GM23338 (cell line): Measurements from ENCODE around the gene APAF1. TPM values are rescaled to one million over a fixed set of nuclear protein-coding genes. Genes with fewer than 3 reads are reported as not detected.

Source experiments
- ATAC-seq: fragments of 200-7000 bp; cut with Tn5 transposase; 3 replicates; pipeline ENCODE4 v1.9.1; 2020
- DNase-seq: peaks from one replicate; pipeline ENCODE4 v3.0.0-alpha.2; 2015; ENCODE audit warnings: low spot score
- H2AFZ ChIP-seq: fragments of 200-600 bp; sonication (generic); 2 replicates; pipeline ENCODE4 v1.8.0; 2016; ENCODE audit warnings: antibody characterized with exemption, mild to moderate bottlenecking, moderate library complexity
- H3F3A ChIP-seq: fragments of 200-600 bp; sonication (generic); replicated peaks from 2 replicates; pipeline ENCODE4 v1.8.0; 2017; ENCODE audit warnings: antibody characterized with exemption, mixed run types, low read depth
- H3K27ac ChIP-seq: fragments of 200-600 bp; sonication (generic); 2 replicates; pipeline ENCODE4 v1.6.1; 2016; ENCODE audit warnings: low read depth
- H3K27me3 ChIP-seq: fragments of 200-600 bp; sonication (generic); 2 replicates; pipeline ENCODE4 v1.8.0; 2016; ENCODE audit warnings: mild to moderate bottlenecking, mixed run types, moderate library complexity; ENCODE audit not compliant: insufficient read depth
- H3K36me3 ChIP-seq: fragments of 200-600 bp; sonication (generic); 2 replicates; pipeline ENCODE4 v1.8.0; 2016; ENCODE audit warnings: mild to moderate bottlenecking; ENCODE audit not compliant: insufficient read depth
- H3K4me1 ChIP-seq: fragments of 200-600 bp; sonication (generic); 2 replicates; pipeline ENCODE4 v1.8.0; 2016; ENCODE audit warnings: mild to moderate bottlenecking, moderate library complexity; ENCODE audit not compliant: insufficient read depth
- H3K4me2 ChIP-seq: fragments of 200-600 bp; sonication (generic); 2 replicates; pipeline ENCODE4 v1.7.1; 2017; ENCODE audit warnings: mixed run types
- H3K4me3 ChIP-seq: fragments of 200-600 bp; sonication (generic); 2 replicates; pipeline ENCODE4 v1.6.1; 2016; ENCODE audit warnings: mixed run types
- H3K79me2 ChIP-seq: fragments of 200-600 bp; sonication (generic); replicated peaks from 2 replicates; pipeline ENCODE4 v1.8.0; 2017; ENCODE audit warnings: mild to moderate bottlenecking; ENCODE audit not compliant: insufficient read depth
- H3K9me2 ChIP-seq: fragments of 200-600 bp; sonication (generic); 2 replicates; pipeline ENCODE4 v1.8.0; 2017; ENCODE audit not compliant: insufficient read depth
- H4K20me1 ChIP-seq: fragments of 200-600 bp; sonication (generic); replicated peaks from 2 replicates; pipeline ENCODE4 v1.8.0; 2017; ENCODE audit warnings: mild to moderate bottlenecking; ENCODE audit not compliant: insufficient read depth
- H3K27ac Mint-ChIP-seq: 2 replicates; pipeline ENCODE4 v1.8.0; 2020; ENCODE audit warnings: inconsistent platforms, mild to moderate bottlenecking, moderate library complexity, mixed read lengths
- H3K27me3 Mint-ChIP-seq: 3 replicates; pipeline ENCODE4 v1.8.0; 2022; ENCODE audit warnings: low read depth, mild to moderate bottlenecking, moderate library complexity, mixed read lengths, inconsistent platforms; ENCODE audit not compliant: insufficient read depth, poor library complexity
- H3K36me3 Mint-ChIP-seq: 3 replicates; pipeline ENCODE4 v1.8.0; 2021; ENCODE audit warnings: low read depth, mild to moderate bottlenecking, inconsistent platforms, moderate library complexity, mixed read lengths
- H3K4me1 Mint-ChIP-seq: 3 replicates; pipeline ENCODE4 v1.8.0; 2020; ENCODE audit warnings: mild to moderate bottlenecking, inconsistent platforms, mixed read lengths
- H3K4me3 Mint-ChIP-seq: 3 replicates; pipeline ENCODE4 v1.8.0; 2021; ENCODE audit warnings: moderate library complexity, mild to moderate bottlenecking, inconsistent platforms, mixed read lengths
- H3K9me3 Mint-ChIP-seq: 3 replicates; pipeline ENCODE4 v1.8.0; 2020; ENCODE audit warnings: moderate library complexity, mild to moderate bottlenecking, inconsistent platforms, mixed read lengths
- CTCF ChIP-seq, 2 experiments: fragments of 200-600 bp in 1 of 2; sonication (generic) in 1 of 2; conservative IDR thresholded peaks; 2 replicates each; pipeline versions ENCODE4 v1.5.1 to v1.6.1; 2016 to 2017; ENCODE audit warnings: antibody characterized with exemption in 2 of 2, low read depth in 2 of 2, mild to moderate bottlenecking in 2 of 2, moderate library complexity in 1 of 2
- ETS1 ChIP-seq: IDR thresholded peaks from 2 replicates; pipeline ENCODE4 v1.6.1; 2016; ENCODE audit warnings: antibody characterized with exemption
- JUNB ChIP-seq: IDR thresholded peaks from one replicate; pipeline ENCODE4 v1.6.1; 2016; ENCODE audit warnings: antibody characterized with exemption; ENCODE audit not compliant: unreplicated experiment
- NANOG ChIP-seq: IDR thresholded peaks from 2 replicates; pipeline ENCODE4 v1.6.1; 2016; ENCODE audit warnings: antibody characterized with exemption, borderline replicate concordance
- POLR2AphosphoS5 ChIP-seq: IDR thresholded peaks from 2 replicates; pipeline ENCODE4 v1.6.1; 2016; ENCODE audit warnings: antibody characterized with exemption, low read depth
- ZNF114 ChIP-seq: fragments of 250-450 bp; sonication (Bioruptor Pico); IDR thresholded peaks from 2 replicates; pipeline ENCODE4 v1.5.0; 2020; ENCODE audit warnings: mild to moderate bottlenecking, moderate library complexity
- ZNF331 ChIP-seq: fragments of 250-450 bp; sonication (Bioruptor Pico); IDR thresholded peaks from 2 replicates; pipeline ENCODE4 v1.5.0; 2020; ENCODE audit warnings: low read depth, mild to moderate bottlenecking, moderate library complexity
- polyA plus RNA-seq: library from polyadenylated mRNA; unstranded; fragments of >200 nt; fragmentation: Nextera tagmentation; extraction: Ambion mirVana; gene quantifications from 2 replicates; pipeline ENCODE4 v1.2.1, GENCODE V29; 2016
- total RNA-seq: library from RNA; depleted of rRNA; stranded (reverse); fragments of >200 nt; shearing (Covaris generic); gene quantifications from 2 replicates; pipeline ENCODE4 v1.2.3, GENCODE V29; 2014

The APAF1 gene
- total and polyA plus RNA-seq, 2 experiments from 2014 or later: 12.0 to 31.2 TPM

- Mint-ChIP-seq H3K27me3 (no peaks in the 10 kb centered on the region), H3K9me3 (no peaks in the 10 kb centered on the region), H3K36me3 (peaks cover 3% of the 10 kb centered on the region; the same call in 2 of the 3 replicates), H3K27ac (no peak overlapping the region), H3K4me1 (peaks cover 2% of the 10 kb centered on the region; the same call in 1 of the 3 replicates), H3K4me3 (no peak overlapping the region)
- H3K79me2 ChIP-seq: no peaks in the 10 kb centered on the region
- no peak overlapping the region for H3K27ac ChIP-seq
- no peak overlapping the region for H3K4me3 ChIP-seq
- H3K27me3 ChIP-seq: no peaks in the 10 kb centered on the region
- no peaks in the 10 kb centered on the region for H3F3A ChIP-seq
- no peak overlapping the region for H2AFZ ChIP-seq
- TF ChIP-seq CTCF (conservative IDR thresholded peaks at IDR 0.05; ENCODE audit: low read depth in 2 of 2): peak; percentile 66 to 87
- TF ChIP-seq ZNF114 (CRISPR knock-in tag): no peak
- TF ChIP-seq JUNB: no peak
- no peak for TF ChIP-seq NANOG
- H3K36me3 ChIP-seq: no peaks in the 10 kb centered on the region; the same call in 1 of the 2 replicates
- peak; percentile 75 for DNase-seq
- no peaks in the 10 kb centered on the region for H3K4me1 ChIP-seq
- no peaks in the 10 kb centered on the region for H3K9me2 ChIP-seq
- H3K4me2 ChIP-seq: no peak overlapping the region
- H4K20me1 ChIP-seq: no peaks in the 10 kb centered on the region; the same call in 1 of the 2 replicates
- peak; percentile 96 for ATAC-seq
Observed at GRCh38 chr12:98725476-98726247, 80.6 kb downstream of the APAF1 start.

DNA sequence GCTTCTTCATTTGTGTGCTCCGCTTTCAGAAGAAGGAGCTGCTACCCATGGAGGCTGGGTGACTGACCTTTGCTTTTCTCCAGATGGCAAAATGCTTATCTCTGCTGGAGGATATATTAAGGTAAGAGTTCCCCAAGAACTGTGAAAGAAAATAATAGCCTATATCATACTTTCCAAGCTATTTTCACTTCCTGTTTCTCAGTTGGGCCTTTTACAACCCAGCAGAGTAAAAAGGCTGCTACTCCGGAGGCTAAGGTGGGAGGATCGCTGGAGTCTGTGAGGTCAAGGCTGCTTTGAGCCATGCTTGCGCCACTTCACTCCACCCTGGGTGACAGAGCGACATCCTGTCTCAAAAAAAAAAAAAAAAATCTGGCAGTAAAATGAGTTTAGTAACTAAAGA, 82.1 kb downstream of the APAF1 start:
- no peaks in the 10 kb centered on the region for H3K27me3 Mint-ChIP-seq
- no peak for ATAC-seq

More for the DNA sequence above, 82.1 kb downstream of the APAF1 start:
- H3K79me2 ChIP-seq: no peaks in the 10 kb centered on the region
- no peak for DNase-seq
- Mint-ChIP-seq H3K9me3 (no peaks in the 10 kb centered on the region), H3K4me3 (no peak overlapping the region), H3K36me3 (peaks cover 3% of the 10 kb centered on the region; the same call in 2 of the 3 replicates), H3K4me1 (peaks cover 2% of the 10 kb centered on the region; the same call in 1 of the 3 replicates), H3K27ac (no peak overlapping the region)
- H3K4me3 ChIP-seq: no peak overlapping the region
- no peak overlapping the region for H3K4me2 ChIP-seq
- H3F3A ChIP-seq: no peaks in the 10 kb centered on the region
- no peaks in the 10 kb centered on the region for H4K20me1 ChIP-seq
- H2AFZ ChIP-seq: no peak overlapping the region
- no peaks in the 10 kb centered on the region for H3K27me3 ChIP-seq
- no peak overlapping the region for H3K27ac ChIP-seq
- no peak for TF ChIP-seq JUNB
- TF ChIP-seq ETS1: no peak
- TF ChIP-seq POLR2AphosphoS5: no peak
- no peak for TF ChIP-seq ZNF331
- H3K4me1 ChIP-seq: no peaks in the 10 kb centered on the region
- no peaks in the 10 kb centered on the region for H3K9me2 ChIP-seq
- no peaks in the 10 kb centered on the region; the same call in 1 of the 2 replicates for H3K36me3 ChIP-seq
